ENCODE measurements around the gene RASA2. TPM values are rescaled to one million over a fixed set of nuclear protein-coding genes. Genes with fewer than 3 reads are reported as not detected.

Gene RASA2
- total and polyA plus RNA-seq, 2 of the 8 experiments (the other 6 are each of a cell fraction or from before 2014, with no cell fraction given) = 3.5 to 15.9 TPM

- H3K9ac ChIP-seq (replicated peaks in 1 of 4; ENCODE audit: extremely low read depth in 1 of 4, low read depth in 3 of 4, low read length in 3 of 4) = no peak overlapping the region
- H2BK5ac ChIP-seq (ENCODE audit: low read depth, low read length) = no peak overlapping the region
- H3K14ac ChIP-seq (ENCODE audit: insufficient read length) = no peak overlapping the region
- DNase-seq (ENCODE audit: low read depth in 1 of 2, low spot score in 2 of 2) (no peak), FAIRE-seq (no peak)
- H3K36me3 ChIP-seq (ENCODE audit: control insufficient read depth in 2 of 4, insufficient read depth in 4 of 4, low read length in 3 of 4) = no peaks in the 10 kb centered on the region
- H3K56ac ChIP-seq (replicated peaks; ENCODE audit: insufficient read length, low read depth, low read length) = no peak overlapping the region
- no peak overlapping the region for H2BK15ac ChIP-seq (ENCODE audit: low read length)
- H2BK120ac ChIP-seq (replicated peaks; ENCODE audit: low read depth, low read length) = no peak overlapping the region
- H3K9me3 ChIP-seq (ENCODE audit: insufficient read depth in 2 of 2, low read depth in 1 of 2, low read length in 1 of 2) = peaks cover 4 to 5% of the 10 kb centered on the region in 2 experiments; a peak in 1 of 4 replicates
- H3K4me2 ChIP-seq (ENCODE audit: insufficient read depth in 1 of 2, low read depth in 2 of 2, low read length in 2 of 2) = no peak overlapping the region
- no peak overlapping the region for H2BK12ac ChIP-seq (ENCODE audit: low read depth, low read length)
- no peaks in the 10 kb centered on the region; a peak in 1 of 7 replicates for H3K27me3 ChIP-seq (replicated peaks in 1 of 4; ENCODE audit: control insufficient read depth in 3 of 4, extremely low read depth in 1 of 4, insufficient read depth in 3 of 4, low read length in 3 of 4)
- no peak overlapping the region for H3K27ac ChIP-seq (ENCODE audit: low read depth, low read length)
- CTCF ChIA-PET (ENCODE audit: partially characterized antibody) = interaction anchor here (0.9 to 3.0 kb wide), 2 partner anchors 34 to 85 kb away, joined by 3 to 15 read pairs; no protein-coding TSS in a partner anchor
- H2AK5ac ChIP-seq (ENCODE audit: low read depth, low read length) = no peak overlapping the region
- H2BK20ac ChIP-seq (ENCODE audit: low read length) = no peak overlapping the region
- H4K5ac ChIP-seq (ENCODE audit: insufficient read length, low read depth, low read length) = no peak overlapping the region
- H3K4ac ChIP-seq (replicated peaks; ENCODE audit: insufficient read length, low read depth, low read length) = no peak overlapping the region
- H3K4me3 ChIP-seq (ENCODE audit: extremely low read depth in 1 of 4, insufficient read depth in 2 of 4, low read depth in 3 of 4, low read length in 4 of 4) = no peak overlapping the region
- 84% methylated on average over 2 of the region's 2 CpGs; no CpG with 5 or more reads in 1 of the 2 experiments for WGBS, 2 experiments (ENCODE audit: extremely low coverage in 1 of 2, insufficient coverage in 1 of 2, insufficient read length in 1 of 2, insufficient replicate concordance in 2 of 2, low coverage in 1 of 2, low lambda C conversion rate in 2 of 2, missing lambda C conversion rate in 1 of 2)
- H4K8ac ChIP-seq (ENCODE audit: extremely low read depth, insufficient read depth, low read length) = no peak overlapping the region
- no peaks in the 10 kb centered on the region for H3K79me2 ChIP-seq (ENCODE audit: control insufficient read depth in 1 of 2, insufficient read depth in 2 of 2, low read length in 2 of 2)
- no peaks in the 10 kb centered on the region for H4K20me1 ChIP-seq (replicated peaks in 1 of 2; ENCODE audit: control insufficient read depth in 1 of 2, insufficient read depth in 2 of 2, low read length in 2 of 2)
- H3K18ac ChIP-seq (ENCODE audit: extremely low read depth, low read length) = no peak overlapping the region
- H3K23me2 ChIP-seq (ENCODE audit: low read depth, low read length) = no peaks in the 10 kb centered on the region
- no peak overlapping the region for H2AFZ ChIP-seq (ENCODE audit: low read length)
- H4K91ac ChIP-seq (replicated peaks; ENCODE audit: insufficient read length, low read length) = no peak overlapping the region
- POLR2A ChIA-PET (ENCODE audit: partially characterized antibody) = no interaction called here
- no peaks in the 10 kb centered on the region for H3K4me1 ChIP-seq (replicated peaks in 1 of 4; ENCODE audit: control insufficient read depth in 3 of 4, insufficient read depth in 4 of 4, low read length in 3 of 4)
- no peak overlapping the region for H3K23ac ChIP-seq (ENCODE audit: insufficient read length)
- H3K79me1 ChIP-seq (ENCODE audit: low read depth, low read length) = no peaks in the 10 kb centered on the region
- TF ChIP-seq ATF2 (IDR thresholded peaks at IDR 0.05; ENCODE audit: low read length) (no peak), SP1 (IDR thresholded peaks at IDR 0.05; ENCODE audit: low read depth, low read length) (no peak), USF2 (IDR thresholded peaks at IDR 0.05; ENCODE audit: low read length) (no peak), SUZ12 (IDR thresholded peaks at IDR 0.05; ENCODE audit: low read length) (no peak), RNF2 (IDR thresholded peaks at IDR 0.05; ENCODE audit: borderline replicate concordance, low read depth, low read length, missing control alignments, poor library complexity, severe bottlenecking) (no peak), YY1 (IDR thresholded peaks at IDR 0.05; ENCODE audit: low read depth, low read length) (no peak), NRF1 (IDR thresholded peaks at IDR 0.05; ENCODE audit: low read depth, low read length) (no peak), GABPA (IDR thresholded peaks at IDR 0.05; ENCODE audit: borderline replicate concordance, insufficient read depth, low read length) (no peak), EP300 (IDR thresholded peaks at IDR 0.05; ENCODE audit: borderline replicate concordance in 1 of 2, low read depth in 2 of 2, low read length in 2 of 2) (no peak), RFX5 (IDR thresholded peaks at IDR 0.05; ENCODE audit: borderline replicate concordance, low read depth, low read length) (no peak), JUN (IDR thresholded peaks at IDR 0.05; ENCODE audit: low read depth, low read length) (no peak)
These were observed 10.8 kb upstream of the RASA2 start for GRCh38 chr3:141476033-141476432.

All from H1 (cell line).